ENCODE data around the gene NBEAL1.
"Not testable (repeated sequence)": the region's sequence is repeated elsewhere in the genome, so short reads cannot be mapped to it uniquely, and the experiment has no call there.

The NBEAL1 gene

GRCh38 chr2:203201426-203201825, 186.8 kb downstream of the NBEAL1 start:
- no peak overlapping the region for H3K4me3 ChIP-seq (ENCODE audit: low read depth, low read length)
- H3K36me3 ChIP-seq (ENCODE audit: insufficient read depth, low read length) = peaks cover 18% of the 10 kb centered on the region
- no peaks in the 10 kb centered on the region for H3K4me1 ChIP-seq (ENCODE audit: control insufficient read depth, insufficient read depth, low read length, unreplicated experiment)
- no peaks in the 10 kb centered on the region for H3K79me2 ChIP-seq (ENCODE audit: control insufficient read depth, insufficient read depth, low read length, unreplicated experiment)
- no peak overlapping the region for H3K27ac ChIP-seq (ENCODE audit: low read depth, low read length)
- no peaks in the 10 kb centered on the region for H3K27me3 ChIP-seq (ENCODE audit: insufficient read depth, low read length)
- H2AFZ ChIP-seq (ENCODE audit: low read length, unreplicated experiment) = no peak overlapping the region

GRCh38 chr2:203209538-203209937, 194.9 kb downstream of the NBEAL1 start:
- H3K4me3 ChIP-seq (ENCODE audit: low read depth, low read length) = no peak overlapping the region
- no peaks in the 10 kb centered on the region for H3K27me3 ChIP-seq (ENCODE audit: insufficient read depth, low read length)
- H3K79me2 ChIP-seq (ENCODE audit: control insufficient read depth, insufficient read depth, low read length, unreplicated experiment) = no peaks in the 10 kb centered on the region
- H3K36me3 ChIP-seq (ENCODE audit: insufficient read depth, low read length) = peaks cover 15% of the 10 kb centered on the region
- H3K27ac ChIP-seq (ENCODE audit: low read depth, low read length) = no peak overlapping the region
- no peak overlapping the region for H2AFZ ChIP-seq (ENCODE audit: low read length, unreplicated experiment)
- H3K4me1 ChIP-seq (ENCODE audit: control insufficient read depth, insufficient read depth, low read length, unreplicated experiment) = no peaks in the 10 kb centered on the region

GRCh38 chr2:203225423-203226039, 210.9 kb downstream of the NBEAL1 start:
- Histone ChIP-seq H3K36me3 (ENCODE audit: insufficient read depth, low read length) (no peaks in the 10 kb centered on the region), H3K4me3 (ENCODE audit: low read depth, low read length) (no peak overlapping the region), H3K4me1 (ENCODE audit: control insufficient read depth, insufficient read depth, low read length, unreplicated experiment) (no peaks in the 10 kb centered on the region), H3K79me2 (ENCODE audit: control insufficient read depth, insufficient read depth, low read length, unreplicated experiment) (no peaks in the 10 kb centered on the region), H3K27ac (ENCODE audit: low read depth, low read length) (no peak overlapping the region), H2AFZ (ENCODE audit: low read length, unreplicated experiment) (no peak overlapping the region), H3K27me3 (ENCODE audit: insufficient read depth, low read length) (no peaks in the 10 kb centered on the region)

GRCh38 chr2:203229674-203230073, 215.0 kb downstream of the NBEAL1 start:
- H3K79me2 ChIP-seq (ENCODE audit: control insufficient read depth, insufficient read depth, low read length, unreplicated experiment); H3K4me3 ChIP-seq (ENCODE audit: low read depth, low read length); H3K36me3 ChIP-seq (ENCODE audit: insufficient read depth, low read length); H3K4me1 ChIP-seq (ENCODE audit: control insufficient read depth, insufficient read depth, low read length, unreplicated experiment); H2AFZ ChIP-seq (ENCODE audit: low read length, unreplicated experiment); H3K27me3 ChIP-seq (ENCODE audit: insufficient read depth, low read length); H3K27ac ChIP-seq (ENCODE audit: low read depth, low read length): not testable (repeated sequence)

GRCh38 chr2:203237346-203238238, 222.9 kb downstream of the NBEAL1 start:
- peaks cover 16% of the 10 kb centered on the region for H3K4me1 ChIP-seq (ENCODE audit: control insufficient read depth, insufficient read depth, low read length, unreplicated experiment)
- no peaks in the 10 kb centered on the region for H3K27me3 ChIP-seq (ENCODE audit: insufficient read depth, low read length)
- no peak overlapping the region for H3K27ac ChIP-seq (ENCODE audit: low read depth, low read length)
- peaks cover 1% of the 10 kb centered on the region; the same call in 1 of the 2 replicates for H3K36me3 ChIP-seq (ENCODE audit: insufficient read depth, low read length)
- peaks cover 27% of the 10 kb centered on the region for H3K79me2 ChIP-seq (ENCODE audit: control insufficient read depth, insufficient read depth, low read length, unreplicated experiment)
- peak overlapping the region; percentile 95 for H3K4me3 ChIP-seq (ENCODE audit: low read depth, low read length)
- peak overlapping the region; percentile 36 for H2AFZ ChIP-seq (ENCODE audit: low read length, unreplicated experiment)

- Histone ChIP-seq H3K27me3 (ENCODE audit: insufficient read depth, low read length) (no peaks in the 10 kb centered on the region), H3K36me3 (ENCODE audit: insufficient read depth, low read length) (peaks cover 6% of the 10 kb centered on the region), H3K4me3 (ENCODE audit: low read depth, low read length) (peak overlapping the region; percentile 95), H3K79me2 (ENCODE audit: control insufficient read depth, insufficient read depth, low read length, unreplicated experiment) (peaks cover 33% of the 10 kb centered on the region), H3K4me1 (ENCODE audit: control insufficient read depth, insufficient read depth, low read length, unreplicated experiment) (peaks cover 16% of the 10 kb centered on the region), H3K27ac (ENCODE audit: low read depth, low read length) (peak overlapping the region; percentile 92), H2AFZ (ENCODE audit: low read length, unreplicated experiment) (peak overlapping the region; percentile 89)
Observed at GRCh38 chr2:203238292-203238703, 223.6 kb downstream of the NBEAL1 start.

- H3K79me2 ChIP-seq (ENCODE audit: control insufficient read depth, insufficient read depth, low read length, unreplicated experiment) = peaks cover 33% of the 10 kb centered on the region
- H3K4me1 ChIP-seq (ENCODE audit: control insufficient read depth, insufficient read depth, low read length, unreplicated experiment) = peaks cover 16% of the 10 kb centered on the region
- peak within 1 kb of the TSS; percentile 95 for H3K4me3 ChIP-seq (ENCODE audit: low read depth, low read length)
- H3K36me3 ChIP-seq (ENCODE audit: insufficient read depth, low read length) = peaks cover 6% of the 10 kb centered on the region
- no peaks in the 10 kb centered on the region for H3K27me3 ChIP-seq (ENCODE audit: insufficient read depth, low read length)
- peak within 1 kb of the TSS; percentile 90 for H2AFZ ChIP-seq (ENCODE audit: low read length, unreplicated experiment)
- peak within 1 kb of the TSS; percentile 92 for H3K27ac ChIP-seq (ENCODE audit: low read depth, low read length)
Observed at GRCh38 chr2:203238704-203239526, 224.2 kb downstream of the NBEAL1 start, which contains the start of gene CYP20A1. CYP20A1 (plus strand) TSS chr2:203239018; CDS start chr2:203239063, 45 bp downstream.

- peaks cover 16% of the 10 kb centered on the region for H3K4me1 ChIP-seq (ENCODE audit: control insufficient read depth, insufficient read depth, low read length, unreplicated experiment)
- H2AFZ ChIP-seq (ENCODE audit: low read length, unreplicated experiment) = no peak overlapping the region
- H3K36me3 ChIP-seq (ENCODE audit: insufficient read depth, low read length) = peaks cover 6% of the 10 kb centered on the region
- no peaks in the 10 kb centered on the region for H3K27me3 ChIP-seq (ENCODE audit: insufficient read depth, low read length)
- H3K4me3 ChIP-seq (ENCODE audit: low read depth, low read length) = peak overlapping the region; percentile 95
- no peak overlapping the region for H3K27ac ChIP-seq (ENCODE audit: low read depth, low read length)
- peaks cover 33% of the 10 kb centered on the region for H3K79me2 ChIP-seq (ENCODE audit: control insufficient read depth, insufficient read depth, low read length, unreplicated experiment)
Observed at GRCh38 chr2:203240491-203240890, 225.8 kb downstream of the NBEAL1 start.

GRCh38 chr2:203242518-203242917, 227.8 kb downstream of the NBEAL1 start:
- Histone ChIP-seq H2AFZ (ENCODE audit: low read length, unreplicated experiment) (no peak overlapping the region), H3K36me3 (ENCODE audit: insufficient read depth, low read length) (peaks cover 15% of the 10 kb centered on the region), H3K27ac (ENCODE audit: low read depth, low read length) (no peak overlapping the region), H3K27me3 (ENCODE audit: insufficient read depth, low read length) (no peaks in the 10 kb centered on the region), H3K4me3 (ENCODE audit: low read depth, low read length) (no peak overlapping the region), H3K4me1 (ENCODE audit: control insufficient read depth, insufficient read depth, low read length, unreplicated experiment) (peaks cover 16% of the 10 kb centered on the region), H3K79me2 (ENCODE audit: control insufficient read depth, insufficient read depth, low read length, unreplicated experiment) (peaks cover 33% of the 10 kb centered on the region)

- Histone ChIP-seq H3K36me3 (ENCODE audit: insufficient read depth, low read length) (peaks cover 25% of the 10 kb centered on the region), H2AFZ (ENCODE audit: low read length, unreplicated experiment) (no peak overlapping the region), H3K79me2 (ENCODE audit: control insufficient read depth, insufficient read depth, low read length, unreplicated experiment) (peaks cover 16% of the 10 kb centered on the region), H3K27me3 (ENCODE audit: insufficient read depth, low read length) (no peaks in the 10 kb centered on the region), H3K4me3 (ENCODE audit: low read depth, low read length) (no peak overlapping the region), H3K4me1 (ENCODE audit: control insufficient read depth, insufficient read depth, low read length, unreplicated experiment) (no peaks in the 10 kb centered on the region), H3K27ac (ENCODE audit: low read depth, low read length) (no peak overlapping the region)
Observed at GRCh38 chr2:203246646-203247045, 232.0 kb downstream of the NBEAL1 start.
